GM18861 (cell line): ENCODE measurements around the gene IFI44L.

Experiments
- ATAC-seq: cut with Tn5 transposase; IDR thresholded peaks from one replicate; pipeline ENCODE4 v1.9.1; 2021; ENCODE audit not compliant: unreplicated experiment

IFI44L gene

GRCh38 chr1:78619803-78620579, at the start of gene IFI44L:
Gene IFI44L (plus strand): TSS chr1:78620448. CDS start chr1:78627916, 7,468 bp downstream.
- ATAC-seq = peak; percentile 41

- no peak for ATAC-seq
These were observed 49.7 kb upstream of the IFI44L start for GRCh38 chr1:78570539-78570938.

GRCh38 chr1:78577257-78578100, 42.8 kb upstream of the IFI44L start:
- ATAC-seq = no peak

DNA sequence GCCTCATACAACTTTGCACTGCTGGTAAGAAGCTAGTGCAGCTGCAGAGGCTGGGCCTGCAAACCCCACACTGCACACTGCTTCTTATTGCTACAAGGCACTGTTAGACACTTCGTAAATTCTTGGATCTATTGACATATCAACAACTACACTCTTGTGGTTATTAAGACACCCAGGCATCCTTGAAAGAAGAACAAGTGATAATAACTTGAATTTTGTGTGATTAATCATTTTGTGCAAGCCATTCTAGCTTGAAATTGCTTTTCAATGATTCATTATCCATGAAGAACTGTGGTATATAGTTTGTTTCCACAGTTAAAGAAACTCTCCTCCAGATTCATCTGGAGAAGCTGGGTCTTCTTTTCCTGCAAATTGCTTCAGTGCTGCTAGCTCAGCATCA, 33.7 kb upstream of the IFI44L start:
- no peak for ATAC-seq

GRCh38 chr1:78587211-78587610, 33.0 kb upstream of the IFI44L start:
- ATAC-seq = no peak

DNA sequence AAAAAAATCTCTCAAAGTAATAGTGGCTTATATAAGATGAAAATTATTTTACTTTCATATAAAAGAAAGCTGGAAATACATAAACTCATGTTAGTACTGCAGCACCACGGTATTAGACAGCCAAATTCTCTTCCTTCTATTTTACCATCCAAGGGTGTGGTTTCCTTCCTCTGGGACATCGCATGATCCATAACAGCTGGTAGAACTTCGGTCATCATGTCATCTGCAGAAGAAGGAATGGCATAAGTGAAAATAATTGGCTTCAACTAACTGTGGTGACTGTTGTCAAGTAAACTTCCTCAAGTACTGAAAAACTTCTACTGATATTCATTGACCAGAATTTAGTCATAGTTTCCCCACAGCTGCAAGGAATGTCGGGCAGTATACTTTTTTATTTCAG, 28.3 kb upstream of the IFI44L start:
- no peak for ATAC-seq

- ATAC-seq = no peak
These were observed 21.0 kb upstream of the IFI44L start for GRCh38 chr1:78599294-78599693.

GRCh38 chr1:78601068-78601467, 19.2 kb upstream of the IFI44L start:
- no peak for ATAC-seq

- ATAC-seq = no peak
These were observed 17.0 kb upstream of the IFI44L start for GRCh38 chr1:78603206-78603605.

GRCh38 chr1:78604643-78605042, 15.6 kb upstream of the IFI44L start:
- no peak for ATAC-seq

DNA sequence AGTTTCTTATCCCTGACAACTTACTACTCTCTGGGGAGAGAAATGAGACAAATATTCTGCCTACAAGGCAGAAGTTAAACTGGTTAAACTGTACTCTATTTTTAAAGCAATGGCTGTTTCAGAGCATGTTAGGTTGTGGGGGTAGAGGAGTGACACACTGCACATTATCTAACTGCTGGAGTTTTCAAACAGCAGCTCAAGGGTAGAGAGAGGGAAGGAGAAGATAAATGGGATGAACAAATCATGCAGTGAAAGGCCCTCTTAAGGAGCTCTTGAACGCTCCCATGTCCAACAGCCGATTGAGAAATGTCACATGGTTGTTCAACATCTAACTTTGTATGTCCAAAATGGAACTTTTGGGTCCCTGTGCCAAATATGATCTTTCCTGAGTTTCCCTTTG, 14.0 kb upstream of the IFI44L start:
- no peak for ATAC-seq

- ATAC-seq = no peak
These were observed 12.8 kb upstream of the IFI44L start for GRCh38 chr1:78607334-78607927.

DNA sequence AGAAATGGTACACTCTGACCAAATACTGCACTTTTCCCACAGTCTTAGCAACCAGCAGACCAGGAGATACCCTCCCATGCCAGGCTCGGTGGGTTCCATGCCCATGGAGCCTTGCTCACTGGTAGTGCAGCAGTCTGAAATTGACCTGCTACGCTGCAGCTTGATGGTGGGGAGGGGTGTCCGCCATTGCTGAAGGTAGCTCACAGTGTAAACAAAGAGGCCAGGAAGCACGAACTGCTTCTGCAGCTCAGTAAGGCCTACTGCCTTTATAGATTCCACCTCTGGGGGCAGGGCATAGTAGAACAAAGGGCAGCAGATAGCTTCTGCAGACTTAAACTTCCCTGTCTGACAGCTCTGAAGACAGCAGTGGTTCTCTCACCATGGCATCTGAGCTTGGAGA, 12.3 kb upstream of the IFI44L start:
- no peak for ATAC-seq

DNA sequence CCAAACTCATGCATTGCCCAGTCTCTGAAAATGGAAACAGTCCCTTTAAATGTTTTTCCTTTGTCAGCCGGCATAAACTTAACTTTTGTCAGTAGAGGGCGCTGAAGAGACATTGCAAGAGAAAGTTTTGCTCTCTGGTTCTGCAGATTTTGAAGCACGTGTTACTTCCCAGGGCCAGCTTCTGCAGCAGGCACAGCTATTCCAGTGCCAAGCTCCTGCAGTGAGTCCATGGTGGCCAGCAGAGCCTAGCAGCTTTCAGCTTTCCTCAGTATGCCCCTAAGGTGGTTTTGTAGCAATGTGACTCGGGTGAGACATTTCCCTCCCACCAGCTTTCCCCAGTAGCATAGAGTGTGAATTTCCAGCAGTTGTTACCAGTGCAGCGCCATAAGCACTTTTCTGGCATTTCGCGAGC, 2.6 kb upstream of the IFI44L start:
- peak; percentile 34 for ATAC-seq

DNA sequence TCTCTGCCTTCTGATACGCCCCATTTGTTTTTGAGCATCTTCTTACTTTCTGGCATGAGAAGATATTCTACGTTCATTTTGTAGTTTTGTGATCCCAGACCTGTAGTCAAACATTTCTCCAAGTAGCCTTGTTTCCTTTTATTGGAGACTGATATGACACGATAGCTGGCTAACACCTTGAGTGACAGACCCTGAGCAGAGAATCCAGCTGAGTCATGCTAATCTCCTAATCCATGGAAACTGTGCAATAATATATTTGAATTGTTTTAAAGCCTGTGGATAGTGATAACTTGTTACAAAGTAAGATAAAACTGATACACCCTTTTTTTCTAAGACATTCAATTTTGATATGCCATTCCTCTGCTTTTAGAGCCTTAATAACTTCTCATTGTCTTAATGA, 1.2 kb upstream of the IFI44L start:
- ATAC-seq = no peak

DNA sequence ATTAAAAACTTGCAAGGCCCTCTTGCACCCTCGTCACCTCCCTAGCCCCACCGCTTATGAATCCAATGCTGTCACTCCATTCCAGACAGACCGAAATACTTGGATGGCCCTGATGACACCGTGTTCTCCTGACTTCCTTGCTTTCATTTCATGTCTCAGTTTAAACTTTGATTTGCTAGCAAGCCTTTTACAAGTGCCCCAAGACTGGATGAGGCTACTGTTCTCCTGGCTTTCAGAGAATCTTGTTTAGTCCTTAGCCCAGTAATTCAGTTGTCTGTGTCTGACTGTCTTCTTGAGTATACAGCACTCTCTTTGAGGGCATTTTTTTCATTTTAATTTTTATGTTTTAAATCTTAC, 824 bp upstream of the IFI44L start:
- peak; percentile 7 for ATAC-seq

GRCh38 chr1:78620666-78621065, 418 bp downstream of the IFI44L start:
- ATAC-seq = no peak

GRCh38 chr1:78622548-78622947, 2.3 kb downstream of the IFI44L start:
- ATAC-seq = no peak

- ATAC-seq = no peak
These were observed 3.8 kb downstream of the IFI44L start for GRCh38 chr1:78624035-78624434.

DNA sequence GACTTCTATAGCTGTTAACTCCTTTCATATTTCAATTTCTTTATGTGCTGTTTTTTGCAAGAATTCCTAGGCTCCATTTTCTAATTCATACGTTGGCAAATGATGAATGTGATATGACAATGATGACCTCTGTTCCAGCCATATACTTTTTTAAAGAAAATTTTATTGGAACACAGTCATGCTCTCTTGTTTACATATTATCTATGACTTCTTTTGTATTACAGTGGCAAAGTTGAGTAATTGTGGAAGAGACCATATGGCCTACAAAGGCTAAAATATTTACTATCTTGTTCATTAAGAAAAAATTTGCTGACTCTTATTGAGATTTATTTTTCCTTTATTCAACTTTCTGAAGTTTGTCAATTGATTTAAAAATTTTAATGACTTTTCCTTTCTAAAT, 7.1 kb downstream of the IFI44L start:
- ATAC-seq = no peak

- ATAC-seq = no peak
These were observed 10.4 kb downstream of the IFI44L start for GRCh38 chr1:78630600-78630999.

- no peak for ATAC-seq
These were observed 13.0 kb downstream of the IFI44L start for GRCh38 chr1:78633209-78633608.
